Medulla oblongata (tissue), 1 donor: Measurements from ENCODE around the gene GPR107.

Experiments used
- DNase-seq: peaks from one replicate; pipeline ENCODE4 v3.0.0-alpha.2; 2015; ENCODE audit errors: extremely low spot score

The GPR107 gene

DNA sequence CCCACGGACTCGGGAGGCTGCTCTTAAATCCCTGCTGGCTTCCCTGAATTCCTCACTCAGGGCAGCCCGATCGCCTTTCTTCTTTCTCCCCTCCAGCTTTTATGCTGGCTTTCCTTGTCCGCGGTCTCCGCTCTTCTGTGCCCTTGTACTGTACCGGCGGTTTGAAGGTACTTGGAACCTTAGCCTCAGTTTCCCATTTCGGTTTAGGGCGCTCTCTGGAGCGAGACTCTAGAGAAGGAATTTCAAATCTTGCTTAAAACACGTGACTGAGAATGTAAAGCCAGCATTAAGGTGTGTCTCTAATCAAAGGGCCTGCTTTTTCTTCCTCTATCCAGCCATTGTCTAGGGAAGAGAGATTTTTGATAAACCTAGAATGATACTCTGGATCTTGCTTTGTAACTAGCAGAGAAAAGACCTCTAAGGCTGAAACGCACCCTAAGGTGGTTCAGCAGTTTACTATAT lies 650 bp downstream of the GPR107 start:
- DNase-seq = no peak

DNA sequence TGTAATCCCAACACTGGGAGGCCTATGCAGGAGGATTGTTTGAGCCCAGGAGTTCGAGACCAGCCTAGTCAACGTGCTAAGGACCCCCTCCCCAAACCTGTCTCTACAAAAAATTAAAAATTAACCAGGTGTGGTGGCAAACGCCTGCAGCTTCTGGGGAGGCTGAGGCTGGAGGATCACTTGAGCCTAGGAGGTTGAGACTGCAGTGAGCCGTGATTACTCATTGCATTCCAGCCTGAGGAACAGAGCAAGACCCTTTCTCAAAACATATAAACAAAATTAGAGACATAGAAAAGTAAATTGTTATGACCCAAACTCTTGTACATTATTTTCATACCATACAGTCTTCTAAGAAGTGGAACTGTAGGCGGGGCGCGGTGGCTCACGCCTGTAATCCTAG lies 1.1 kb downstream of the GPR107 start:
- no peak for DNase-seq

DNA sequence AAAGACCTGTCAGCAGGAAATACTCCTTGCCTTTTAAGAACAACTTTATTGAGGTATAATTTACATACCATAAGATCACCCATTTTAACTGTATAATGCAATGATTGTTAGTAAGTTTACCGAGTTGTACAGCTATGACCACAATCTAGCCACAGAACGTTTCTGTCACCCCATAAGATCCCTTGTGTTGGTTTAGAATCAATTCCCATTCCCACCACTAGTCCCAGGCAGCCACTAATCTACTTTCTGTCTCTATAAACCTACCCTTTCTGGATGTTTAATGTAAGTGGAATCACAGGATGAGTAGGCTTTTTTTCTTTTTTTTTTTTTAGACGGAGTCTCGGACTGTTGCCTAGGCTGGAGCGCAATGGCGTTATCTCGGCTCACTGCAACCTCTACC lies 4.4 kb downstream of the GPR107 start:
- no peak for DNase-seq

DNA sequence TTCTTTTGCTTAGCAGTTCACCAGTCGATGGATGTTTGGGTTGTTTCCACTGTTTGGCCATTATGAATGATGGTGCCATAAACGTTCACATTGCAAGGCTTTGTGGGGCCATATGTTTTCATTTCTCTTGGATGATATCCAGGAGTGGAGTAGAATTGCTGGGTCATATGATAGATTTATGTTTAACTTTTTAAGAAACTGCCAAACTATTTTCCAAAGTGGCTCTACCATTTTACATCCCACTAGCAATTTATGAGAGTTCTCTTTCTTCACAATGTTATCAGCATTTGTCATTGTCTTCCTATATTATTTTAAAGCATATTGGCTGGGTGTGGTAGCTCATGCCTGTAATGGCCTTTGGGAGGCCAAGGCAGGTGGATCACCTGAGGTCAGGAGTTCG lies 5.2 kb downstream of the GPR107 start:
- DNase-seq = no peak

DNA sequence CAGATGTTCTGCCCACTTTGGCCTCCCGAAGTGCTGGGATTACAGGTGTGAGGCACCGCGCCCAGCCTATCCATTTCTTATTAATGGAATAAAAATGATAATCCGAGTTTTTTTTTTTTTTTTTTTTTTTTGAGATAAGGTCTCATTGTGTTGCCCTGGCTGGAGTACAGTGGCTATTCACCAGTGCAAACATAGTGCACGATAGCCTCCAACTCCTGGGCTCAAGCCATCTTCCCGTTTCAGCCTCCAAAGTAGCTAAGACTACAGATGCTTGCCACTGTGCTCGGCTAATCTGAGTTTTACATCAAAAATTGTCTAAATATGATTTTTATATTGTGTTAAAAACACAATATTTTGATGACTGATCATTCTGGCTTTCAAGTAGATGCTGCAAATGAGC lies 6.6 kb downstream of the GPR107 start:
- DNase-seq = no peak

DNA sequence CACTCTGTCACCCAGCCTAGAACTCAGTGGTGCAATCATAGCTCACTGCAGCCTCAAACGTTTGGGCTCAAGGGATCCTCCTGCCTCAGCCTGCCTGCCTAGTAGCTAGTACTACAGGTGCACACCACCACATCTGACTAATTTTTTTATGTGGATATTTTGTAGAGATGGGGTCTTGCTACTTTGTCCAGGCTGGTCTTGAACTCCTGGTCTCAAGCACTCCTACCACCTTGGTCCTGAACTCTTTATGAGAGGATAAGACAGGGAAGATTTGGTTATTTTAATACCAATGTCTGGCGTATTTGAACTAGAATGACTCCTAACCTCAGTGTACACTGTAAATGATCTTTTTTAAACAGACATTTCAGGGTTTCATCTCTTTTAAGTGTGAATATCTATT lies 9.0 kb downstream of the GPR107 start:
- no peak for DNase-seq

DNA sequence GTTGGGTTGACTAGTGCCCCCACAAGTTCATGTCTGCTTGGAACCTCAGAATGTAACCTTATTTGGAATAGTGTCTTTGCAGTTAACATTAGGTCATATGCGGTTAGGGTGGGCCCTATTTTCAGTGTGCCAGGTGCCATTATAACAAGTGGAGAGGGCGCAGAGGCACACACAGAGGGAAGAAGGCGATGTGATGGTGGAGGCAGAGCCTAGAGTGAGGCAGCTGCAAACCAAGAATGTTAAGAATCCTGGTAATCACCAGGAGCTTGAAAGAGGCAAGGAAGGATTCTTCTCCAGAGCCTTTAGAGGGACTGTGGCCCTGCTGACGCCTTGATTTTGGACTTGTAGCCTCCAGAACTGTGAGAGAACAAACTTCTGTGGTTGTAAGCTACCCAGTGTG lies 10.9 kb downstream of the GPR107 start:
- DNase-seq = no peak

DNA sequence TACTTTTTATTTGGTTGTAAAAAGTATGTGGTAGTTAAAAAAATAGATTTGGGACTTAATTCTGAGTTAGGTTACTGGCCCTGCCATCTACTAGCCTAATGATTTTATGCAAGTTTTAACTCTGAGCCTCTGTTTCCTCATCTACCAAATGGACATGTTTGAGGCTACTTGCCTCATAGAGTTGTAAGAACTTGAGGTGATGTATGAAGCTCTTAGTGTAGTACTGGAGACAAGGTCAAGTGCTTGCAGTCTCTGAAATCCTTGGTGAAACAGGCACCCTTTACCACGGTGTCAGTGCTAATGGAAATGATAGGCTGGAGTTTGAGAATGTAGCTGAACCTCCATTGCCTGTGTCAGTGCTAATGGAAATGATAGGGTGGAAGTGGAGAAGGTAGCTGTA lies 15.3 kb downstream of the GPR107 start:
- no peak for DNase-seq

DNA sequence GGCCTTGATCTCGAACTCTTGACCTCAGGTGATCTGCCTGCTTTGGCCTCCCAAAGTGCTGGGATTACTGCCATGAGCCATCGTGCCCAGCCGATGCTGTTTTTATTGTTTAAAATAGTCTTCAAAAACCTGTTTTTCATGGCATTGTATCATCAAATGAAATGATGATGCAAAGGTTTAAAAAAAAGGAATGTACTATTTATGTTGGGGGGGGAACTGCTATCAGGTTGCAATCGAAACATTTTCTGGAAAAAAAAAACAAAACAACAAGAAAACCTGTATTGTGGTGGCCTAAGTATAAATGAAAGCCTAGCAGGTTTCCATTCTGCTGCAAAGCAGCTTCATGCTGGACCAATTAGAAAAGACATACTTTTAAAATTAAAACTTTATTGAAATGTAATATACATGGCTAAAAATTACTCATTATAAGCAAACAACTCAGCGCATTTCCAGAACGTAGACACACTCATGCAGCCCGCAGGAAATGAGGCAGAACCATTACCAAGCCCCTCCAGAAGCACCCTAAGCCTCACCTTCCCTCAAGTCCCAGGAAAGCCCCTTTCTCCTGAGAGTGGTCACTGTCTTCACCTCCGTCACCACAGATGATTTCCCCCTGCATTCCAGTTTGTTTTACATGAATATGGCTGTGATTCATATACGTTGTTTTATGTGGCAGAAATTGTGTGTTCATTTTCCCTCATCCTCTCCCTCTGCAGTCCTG lies 19.0 kb downstream of the GPR107 start:
- no peak for DNase-seq

DNA sequence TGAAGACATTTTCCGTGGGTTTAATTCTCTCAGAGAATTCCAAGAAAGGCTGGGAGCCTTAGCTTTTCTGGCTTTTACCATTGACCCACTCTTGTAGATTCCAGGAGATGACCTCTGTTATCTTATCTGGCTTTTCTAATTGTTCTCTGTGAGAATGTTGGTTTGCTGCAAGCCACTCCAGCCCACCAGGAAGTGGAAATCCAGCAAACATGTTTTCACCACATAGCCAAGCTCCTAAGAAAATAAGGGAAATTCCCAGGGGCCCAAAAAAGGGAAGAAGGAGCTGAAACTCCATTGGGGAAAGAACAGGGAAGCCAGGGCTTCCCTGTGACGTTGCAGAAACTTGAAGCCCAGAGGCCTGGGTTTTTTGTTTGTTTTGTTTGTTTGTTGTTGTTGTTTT lies 19.7 kb downstream of the GPR107 start:
- no peak for DNase-seq

DNA sequence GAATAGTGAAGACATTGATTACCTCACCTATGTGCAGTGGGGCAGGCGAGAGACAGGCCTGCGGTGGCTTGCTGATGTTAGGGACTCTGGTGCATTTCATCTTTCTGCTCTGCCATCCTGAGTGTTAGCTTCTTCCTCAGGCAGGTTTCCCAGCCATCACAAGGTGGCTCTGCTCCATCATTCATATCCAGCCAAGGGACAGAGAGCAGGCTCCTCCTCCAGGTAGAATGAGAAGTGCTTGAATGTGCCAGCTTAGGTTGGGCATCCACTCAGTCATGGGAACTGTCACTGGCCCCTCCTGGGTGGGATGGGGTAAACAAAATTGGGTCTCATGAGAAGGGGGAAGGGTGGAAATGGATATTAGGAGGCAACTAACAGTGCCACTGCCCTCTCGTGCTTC lies 24.8 kb downstream of the GPR107 start:
- peak; percentile 84 for DNase-seq

DNA sequence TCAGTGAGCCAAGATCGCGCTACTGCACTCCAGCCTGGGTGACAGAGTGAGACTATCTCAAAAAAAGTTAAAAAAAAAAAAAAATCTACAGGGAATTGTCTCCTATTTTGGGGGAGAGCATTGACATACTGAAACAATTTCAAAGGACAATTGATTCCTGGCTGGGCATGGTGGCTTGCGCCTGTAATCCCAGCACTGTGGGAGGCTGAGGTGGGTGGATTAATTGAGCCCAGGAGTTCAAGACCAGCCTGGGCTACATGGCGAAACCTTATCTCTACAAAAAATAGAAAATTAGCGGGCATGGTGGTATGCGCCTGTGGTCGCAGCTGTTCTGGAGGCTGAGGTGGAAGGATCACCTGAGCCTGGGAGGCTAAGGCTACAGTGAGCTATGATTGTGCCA lies 30.6 kb downstream of the GPR107 start:
- DNase-seq = no peak

DNA sequence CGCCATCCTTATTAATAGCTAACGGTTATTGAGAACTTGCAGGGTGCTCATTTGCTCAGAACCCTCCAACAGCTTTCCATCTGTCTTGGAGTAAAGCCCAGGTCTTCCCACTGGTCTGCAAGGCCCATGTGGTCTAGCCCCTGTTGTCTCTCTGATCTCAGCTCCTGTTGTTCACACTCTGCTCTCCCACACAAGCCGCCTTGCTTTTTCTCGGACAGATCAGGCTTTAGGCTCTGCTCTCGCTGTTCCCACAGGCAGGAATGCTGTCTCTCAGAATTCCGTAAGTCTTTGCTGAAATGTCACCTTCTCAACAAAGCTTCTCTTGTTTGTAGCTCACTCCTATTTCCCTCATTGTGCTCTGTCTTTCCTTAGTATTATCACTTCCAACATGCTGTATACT lies 34.3 kb downstream of the GPR107 start:
- DNase-seq = peak; percentile 48

DNA sequence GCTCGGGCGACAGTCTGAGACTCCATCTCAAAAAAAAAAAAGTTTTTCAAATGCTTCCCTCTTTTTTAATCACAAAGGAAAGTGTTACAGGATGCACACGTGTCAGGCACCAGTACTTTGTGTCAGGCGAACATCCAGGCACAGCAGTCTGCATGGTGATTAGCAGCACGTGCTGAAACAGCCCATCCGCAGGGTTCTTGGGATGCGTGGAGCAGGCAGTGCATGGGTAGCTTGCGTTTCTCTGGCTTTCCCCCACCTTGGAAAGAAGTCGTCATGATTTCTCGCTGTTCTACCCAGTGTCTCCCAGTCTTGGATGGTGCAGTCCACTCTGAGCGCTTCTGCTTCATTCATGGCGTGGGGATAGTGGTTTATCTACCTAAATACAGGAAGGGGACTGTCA lies 35.4 kb downstream of the GPR107 start:
- DNase-seq = no peak

DNA sequence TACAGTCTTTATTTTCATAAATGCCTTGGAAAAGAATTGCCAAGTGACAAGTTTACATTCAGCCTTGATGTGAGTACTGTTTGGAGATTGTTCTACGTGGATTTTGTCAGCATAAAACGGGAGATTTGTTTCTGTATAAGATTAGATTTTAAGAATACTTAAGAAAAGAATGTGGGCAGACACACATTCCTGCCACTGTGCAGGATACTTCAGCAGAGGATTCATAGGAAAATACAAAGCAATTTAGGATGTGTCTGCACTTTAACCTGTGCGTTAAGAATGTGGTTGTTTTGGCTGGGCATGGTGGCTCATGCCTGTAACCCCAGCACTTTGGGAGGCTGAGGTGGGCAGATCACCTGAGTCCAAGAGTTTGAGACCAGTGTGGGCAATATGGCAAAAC lies 37.2 kb downstream of the GPR107 start:
- DNase-seq = no peak

DNA sequence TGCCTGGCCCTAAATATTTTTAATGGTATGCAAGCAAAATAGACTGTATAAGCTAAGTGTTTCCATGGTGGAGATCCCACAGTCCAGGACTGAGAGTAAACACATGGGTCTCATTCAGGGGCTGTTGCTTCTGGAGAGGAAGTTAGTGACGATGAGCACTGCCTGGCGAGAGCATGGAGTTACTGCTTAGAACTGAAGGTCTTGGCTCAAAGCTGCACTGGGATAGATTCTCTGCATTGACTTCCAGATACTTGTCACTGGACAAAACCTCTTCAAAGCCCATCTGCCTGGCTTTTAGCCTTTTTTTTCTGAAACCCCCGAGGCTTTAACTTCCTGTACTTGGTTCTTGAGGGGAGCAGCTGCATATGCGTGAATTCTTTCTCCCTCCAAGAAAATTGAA lies 39.2 kb downstream of the GPR107 start:
- DNase-seq = no peak

DNA sequence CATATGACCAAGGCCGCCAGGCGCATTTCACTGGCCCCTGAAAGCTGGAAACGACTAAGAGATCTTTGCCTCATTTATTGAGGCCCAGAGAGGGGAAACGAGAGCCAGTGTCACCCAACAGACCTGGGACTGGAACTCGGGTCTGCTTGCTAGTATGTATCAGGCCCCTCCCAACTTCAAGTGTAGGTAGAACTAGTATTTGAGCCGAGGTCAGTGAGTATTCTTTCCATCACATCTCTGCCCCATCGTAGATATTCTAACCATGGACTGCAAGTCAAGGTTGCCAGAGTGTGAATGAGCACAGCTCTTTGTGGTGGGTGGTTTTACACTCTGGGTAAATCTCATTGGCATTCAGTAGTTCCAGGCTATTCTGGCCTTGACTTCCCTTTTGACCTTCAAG lies 42.2 kb downstream of the GPR107 start:
- no peak for DNase-seq

DNA sequence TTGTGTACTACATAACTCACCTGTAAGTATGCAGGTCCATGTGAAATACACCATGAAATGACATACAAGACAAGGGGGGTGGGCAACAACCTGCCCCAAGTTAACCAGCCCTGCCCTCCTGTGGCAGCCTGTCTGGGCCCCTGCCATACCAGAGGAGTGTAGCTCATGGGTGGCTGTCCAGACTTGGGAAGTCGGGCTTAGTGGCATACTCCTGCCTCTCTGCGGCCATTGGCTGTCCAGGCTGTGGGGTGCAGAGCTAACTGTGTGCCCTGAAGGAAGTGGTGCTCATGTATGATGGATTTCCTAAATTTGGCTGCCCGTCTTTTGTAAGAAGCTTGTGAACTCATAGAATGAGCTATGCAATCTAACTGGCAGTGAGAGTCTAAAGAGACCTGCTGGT lies 47.0 kb downstream of the GPR107 start:
- no peak for DNase-seq

DNA sequence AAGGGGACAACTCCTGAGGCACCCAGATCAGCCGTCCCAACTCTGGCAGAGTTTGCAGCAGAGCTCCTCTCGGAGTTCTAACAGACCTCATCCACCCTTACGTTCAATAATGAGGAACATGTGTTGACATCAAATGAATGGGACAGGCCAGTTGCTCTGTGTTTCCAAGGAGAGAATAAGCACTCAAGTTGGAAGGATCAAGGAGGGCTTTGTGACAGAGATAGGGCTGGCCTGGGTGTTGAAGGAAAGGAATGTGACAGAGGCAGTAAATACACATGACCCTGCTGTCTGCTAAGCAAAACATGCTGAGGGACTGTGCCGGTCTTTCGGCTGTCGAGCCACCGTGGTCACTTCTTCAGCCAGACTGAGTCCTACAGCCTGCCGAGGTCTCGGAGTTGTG lies 48.2 kb downstream of the GPR107 start:
- DNase-seq = no peak

DNA sequence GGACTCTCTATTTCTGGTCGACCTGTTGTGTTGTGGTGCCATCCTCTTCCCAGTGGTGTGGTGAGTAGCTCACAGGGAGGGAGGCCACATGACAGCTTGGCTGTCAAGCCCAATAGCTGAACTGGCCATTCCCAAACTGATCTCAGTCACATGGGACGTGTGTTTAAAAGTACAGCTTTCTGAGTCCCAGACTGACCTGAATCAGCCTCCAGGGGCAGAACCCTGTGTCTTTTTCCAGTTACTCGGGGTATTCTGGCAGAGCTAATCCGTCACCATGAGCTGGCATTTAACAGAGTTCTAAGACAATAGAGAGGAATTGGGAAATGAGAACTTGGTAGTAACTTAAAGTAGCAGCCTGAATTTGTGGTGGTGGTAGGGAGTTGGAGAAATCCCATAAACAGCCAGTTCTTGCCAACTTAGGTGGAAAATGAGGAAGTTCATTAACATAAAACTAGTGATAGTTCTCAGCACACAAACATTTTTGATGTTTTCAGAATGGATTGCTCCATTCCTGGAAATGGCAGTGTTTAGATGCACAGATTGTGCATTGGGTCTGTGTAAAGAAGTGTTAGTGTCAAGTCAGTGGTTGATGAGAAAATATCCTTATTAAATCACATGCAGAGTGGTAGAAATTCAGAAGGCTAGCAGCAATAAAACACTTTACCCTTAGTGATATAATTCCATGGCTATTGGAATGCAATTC lies 50.9 kb downstream of the GPR107 start:
- DNase-seq = peak; percentile 48

DNA sequence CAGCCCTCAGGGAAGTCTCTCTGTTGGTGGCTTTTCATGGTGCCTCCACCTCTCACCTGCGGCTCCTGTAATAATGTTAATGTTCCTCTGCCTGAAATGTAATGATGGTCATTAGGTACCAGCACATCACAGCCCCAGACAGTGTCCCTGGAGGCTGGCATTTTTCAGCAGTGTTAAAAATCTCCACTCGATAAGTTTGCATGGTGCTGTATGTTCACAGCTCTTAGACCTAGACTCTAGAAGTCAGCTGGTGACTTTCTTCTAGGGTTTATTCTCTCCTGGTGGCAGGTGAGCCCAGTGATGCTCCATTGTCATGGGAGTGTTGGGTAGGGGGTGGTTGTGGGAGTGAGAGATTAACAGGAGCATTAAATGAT lies 53.1 kb downstream of the GPR107 start:
- no peak for DNase-seq

DNA sequence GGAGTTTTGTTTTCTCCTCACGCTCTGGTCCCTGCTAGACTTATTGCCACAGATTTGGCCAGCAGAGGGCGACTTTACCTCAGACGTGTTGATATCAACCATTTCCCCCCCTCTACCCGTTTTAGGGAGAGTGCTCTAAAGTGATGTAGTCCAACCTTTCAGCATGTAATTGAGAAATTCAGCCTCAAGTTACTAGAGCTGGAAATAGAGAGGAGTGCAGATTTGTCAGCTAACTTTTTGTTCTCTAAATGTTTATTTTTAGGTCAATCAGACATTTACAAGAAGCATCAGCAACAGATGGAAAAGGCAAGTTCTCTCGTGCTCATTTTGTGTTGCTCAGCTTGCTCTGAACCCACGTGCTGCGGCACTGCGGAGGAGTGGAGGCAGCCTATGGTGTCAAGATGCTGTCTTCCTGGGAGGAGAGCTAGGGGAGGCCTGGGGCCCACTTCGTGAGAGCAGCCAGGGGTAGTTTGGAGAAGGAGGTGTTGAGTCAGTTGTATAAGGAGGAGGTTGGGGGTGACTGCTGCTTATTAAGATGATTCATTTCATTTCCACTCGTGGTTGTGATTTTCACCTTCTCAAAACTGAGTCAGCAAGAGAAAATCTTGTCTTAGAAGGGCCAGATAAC lies 53.6 kb downstream of the GPR107 start:
- peak; percentile 94 for DNase-seq

DNA sequence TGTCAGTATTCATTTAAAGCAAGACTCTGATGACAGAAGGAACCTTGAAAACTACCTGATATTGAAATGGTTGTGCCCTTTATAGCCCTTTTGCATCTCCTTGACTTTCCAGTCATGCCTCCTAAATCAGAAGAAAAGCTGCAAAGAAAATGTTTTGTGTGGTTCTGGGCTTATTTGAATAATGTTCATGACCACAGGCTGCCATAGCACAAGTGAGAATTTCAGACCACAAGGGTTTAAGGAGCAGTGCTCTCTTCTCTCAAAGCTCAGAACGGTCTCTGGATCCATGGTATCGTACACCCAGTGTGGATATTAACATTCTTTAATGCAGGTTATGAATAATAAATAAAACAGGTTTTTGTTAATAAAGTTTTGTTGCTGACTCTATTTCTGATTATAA lies 54.2 kb downstream of the GPR107 start:
- no peak for DNase-seq
